Kidney glomerular epithelial cell (primary cell): ENCODE results near the gene TTC13.
A peak's percentile ranks its signal among the peaks of the same experiment; 100 is the strongest.

Experiments
- DNase-seq: peaks from one replicate; lab custom pipeline; 2025; lab: John Stamatoyannopoulos, UW

TTC13 gene

DNA sequence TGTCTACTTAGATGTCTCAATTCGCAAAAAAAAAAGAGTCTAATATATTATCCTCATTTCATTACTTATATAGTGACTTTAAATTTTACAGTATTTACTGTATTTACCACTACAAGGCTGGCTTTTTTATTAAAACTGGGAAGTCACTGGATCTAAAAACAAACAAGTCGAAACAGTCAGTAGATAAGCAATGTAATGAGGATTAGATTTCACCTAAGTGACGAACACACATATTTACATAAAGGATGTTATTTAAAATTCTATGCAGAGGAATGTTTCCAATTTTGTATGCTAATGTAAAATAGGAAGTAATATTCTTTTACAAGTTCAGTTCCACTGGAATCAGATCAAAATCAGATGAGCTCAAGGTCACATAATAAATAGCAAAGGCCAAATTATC is 28.3 kb downstream of the TTC13 start:
- no peak for DNase-seq

DNA sequence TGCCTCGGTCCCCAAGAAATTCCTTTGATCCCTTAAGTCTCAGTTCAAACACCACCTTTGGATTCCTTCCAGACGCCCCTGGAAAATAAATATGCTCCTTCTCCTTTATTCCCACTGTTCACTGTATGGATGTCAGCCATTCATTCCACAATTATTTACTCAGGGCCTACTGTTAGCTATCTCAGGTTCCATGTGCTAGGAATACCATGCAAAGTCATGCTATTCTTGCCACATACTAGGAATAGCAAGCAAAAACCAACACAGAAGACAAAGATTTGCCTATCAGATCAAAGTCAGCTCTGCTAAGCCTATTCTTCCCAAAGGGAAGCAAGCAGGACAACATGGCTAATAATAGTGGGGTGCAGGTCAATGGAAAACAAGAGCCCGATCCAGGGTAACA is 29.8 kb downstream of the TTC13 start:
- DNase-seq = no peak

DNA sequence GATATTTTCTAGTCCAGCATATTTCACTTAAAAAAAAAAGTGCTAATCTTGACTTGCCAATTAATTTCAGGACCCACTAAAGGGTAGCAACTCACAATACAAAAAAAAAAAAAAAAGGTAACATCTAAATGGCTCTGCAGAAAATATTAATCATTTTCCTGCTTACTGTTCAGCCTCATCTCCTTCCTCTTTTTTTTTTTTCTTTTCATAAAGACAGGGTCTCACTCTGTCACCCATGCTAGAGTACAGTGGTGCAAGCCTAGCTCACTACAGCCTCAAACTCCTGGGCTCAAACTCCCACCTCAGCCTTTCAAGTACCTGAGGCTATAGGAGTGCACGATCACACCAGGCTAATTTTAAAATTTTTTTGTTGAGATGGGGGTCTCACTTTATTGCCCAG is 30.4 kb downstream of the TTC13 start:
- no peak for DNase-seq

DNA sequence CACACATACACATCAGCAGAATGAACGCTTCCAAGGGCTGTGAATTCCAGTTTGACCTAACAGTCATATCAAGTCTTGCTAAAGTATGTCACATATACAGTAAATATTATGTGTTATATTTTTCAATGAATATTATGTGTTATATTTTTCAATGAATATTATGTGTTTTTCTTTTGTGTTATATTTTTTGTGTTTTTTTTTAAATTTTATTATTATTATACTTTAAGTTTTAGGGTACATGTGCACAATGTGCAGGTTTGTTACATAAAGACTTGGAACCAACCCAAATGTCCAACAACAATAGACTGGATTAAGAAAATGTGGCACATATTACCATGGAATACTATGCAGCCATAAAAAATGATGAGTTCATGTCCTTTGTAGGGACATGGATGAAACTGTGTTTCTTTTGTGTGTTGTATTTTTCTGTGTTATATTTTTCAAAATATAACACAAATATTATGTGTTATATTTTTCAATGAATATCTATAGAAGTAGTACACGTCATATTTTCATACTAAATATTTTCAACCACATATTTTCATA is 35.5 kb downstream of the TTC13 start:
- no peak for DNase-seq

DNA sequence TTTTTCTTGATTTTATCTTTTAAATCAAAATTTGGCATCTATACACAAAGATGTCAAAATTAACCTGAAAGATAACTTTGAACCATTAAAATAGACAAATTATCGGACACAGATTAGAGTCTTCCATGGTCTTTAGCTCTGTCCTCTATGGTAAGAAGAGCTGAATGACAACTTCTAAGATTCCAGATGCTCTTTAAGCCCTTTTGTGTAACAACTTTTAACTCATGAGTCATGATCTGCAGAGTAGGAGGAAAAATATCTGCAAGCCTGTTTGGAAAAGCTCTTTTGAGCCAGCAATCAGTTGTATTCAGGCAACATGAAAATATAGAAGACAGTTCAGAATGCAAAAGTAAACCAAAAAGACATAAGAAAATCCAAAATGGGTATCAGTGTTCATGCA is 37.8 kb downstream of the TTC13 start:
- DNase-seq = no peak

DNA sequence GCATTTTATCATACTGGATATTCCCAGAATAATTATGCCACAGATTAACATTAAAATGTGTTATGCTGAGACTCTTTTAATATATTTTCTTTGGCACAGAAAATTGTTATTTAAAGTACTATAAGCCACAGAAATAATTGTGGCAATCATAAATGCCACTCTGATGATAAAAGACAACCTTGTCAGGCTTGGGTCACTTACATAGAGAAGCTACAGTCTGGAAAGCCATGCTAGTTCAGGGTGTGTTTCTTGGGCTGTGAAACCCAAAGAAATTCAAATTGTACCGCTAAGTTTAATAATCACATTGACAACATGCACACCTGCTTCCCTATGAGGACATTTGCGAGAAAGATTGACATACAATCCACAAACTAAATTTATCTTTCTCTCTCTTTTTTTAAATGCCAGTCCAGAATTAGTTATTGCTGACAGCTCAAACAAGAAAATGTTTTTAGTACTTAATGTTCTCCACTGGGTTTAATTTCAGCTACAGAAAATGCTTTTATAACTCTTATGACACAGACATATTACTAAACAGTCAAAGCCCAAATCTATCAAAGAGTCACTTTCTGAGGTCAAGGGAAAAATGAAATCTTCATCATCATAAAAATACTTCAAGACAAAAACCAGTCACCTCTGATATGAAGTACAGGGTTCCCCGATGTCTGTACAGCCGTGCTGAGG is 38.7 kb downstream of the TTC13 start:
- no peak for DNase-seq

DNA sequence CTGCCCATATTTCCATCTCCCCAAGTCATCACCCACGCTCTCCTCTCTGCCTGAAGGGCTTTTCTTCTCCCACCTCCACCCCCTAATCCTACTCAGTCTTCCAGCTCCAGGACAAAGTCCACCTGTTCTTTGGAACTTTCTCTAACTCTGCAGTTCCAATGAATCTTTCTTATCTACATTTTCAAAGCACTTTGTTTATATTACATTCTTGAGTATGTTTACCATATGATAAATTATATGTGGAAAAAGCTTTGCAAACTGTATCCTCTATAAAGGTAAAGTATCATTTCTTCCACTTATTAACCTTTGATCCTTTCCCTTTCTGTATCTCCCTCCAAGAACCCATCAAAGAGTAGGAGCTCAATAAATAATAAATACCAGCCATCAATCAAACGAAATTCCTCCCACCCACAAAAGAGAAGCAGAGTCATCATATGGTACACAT is 39.7 kb downstream of the TTC13 start:
- DNase-seq = no peak

DNA sequence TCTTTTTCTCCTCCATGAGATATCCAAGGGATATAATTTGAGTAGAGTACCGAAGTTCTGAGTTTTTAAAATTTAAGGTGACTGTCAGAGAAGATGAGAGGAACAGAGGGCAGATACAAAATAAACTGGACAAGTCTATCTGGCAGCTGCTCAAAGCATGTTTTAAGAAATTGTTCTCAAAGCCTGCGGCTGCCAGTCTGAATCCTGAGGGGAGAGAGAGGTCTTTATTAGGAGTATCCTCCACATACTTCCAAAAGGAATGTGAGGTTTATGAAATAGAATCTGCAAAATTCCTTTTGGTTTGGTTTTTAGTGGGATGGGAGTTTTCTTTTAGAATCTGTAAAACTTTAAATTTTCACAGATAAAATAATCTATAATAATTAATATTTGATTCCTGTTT is 41.3 kb downstream of the TTC13 start:
- DNase-seq = no peak

DNA sequence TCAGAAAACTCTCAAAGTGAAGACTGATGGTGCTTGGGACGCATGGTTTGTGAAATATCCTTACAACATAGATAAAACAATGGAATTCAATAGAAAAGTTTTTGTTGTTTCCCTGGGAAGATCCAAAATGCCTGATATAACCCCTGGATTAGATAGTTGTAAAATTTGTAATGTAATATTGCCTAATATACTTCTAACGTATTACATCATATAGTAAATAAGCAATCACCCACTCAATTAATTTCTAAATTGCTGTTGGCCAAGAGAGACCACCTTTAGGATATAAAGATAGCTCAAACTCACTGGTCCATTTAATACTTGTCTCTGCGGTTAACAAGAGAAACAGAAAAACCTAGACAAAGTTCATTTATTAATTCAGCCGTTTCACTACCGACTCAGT is 42.2 kb downstream of the TTC13 start:
- no peak for DNase-seq

DNA sequence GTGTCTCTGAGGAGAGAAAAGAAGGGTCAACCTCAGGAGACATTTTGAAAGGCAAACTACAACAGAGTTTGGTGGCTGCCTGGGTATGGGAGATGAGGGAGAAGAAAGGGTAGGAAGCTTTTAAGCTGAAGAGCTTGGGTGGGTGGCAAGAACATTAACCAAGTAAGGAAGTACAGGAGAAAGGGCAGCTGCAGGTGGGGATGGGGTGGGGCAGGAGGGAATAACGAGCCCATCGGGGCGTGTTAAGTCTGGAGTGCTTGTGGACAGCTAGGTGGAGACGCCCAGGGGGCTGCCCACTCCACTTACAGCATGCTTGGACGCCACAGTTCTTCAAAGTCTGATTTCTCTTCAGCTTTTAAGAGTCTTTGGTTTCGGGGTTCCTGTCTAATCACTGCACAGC is 42.8 kb downstream of the TTC13 start:
- DNase-seq = no peak

DNA sequence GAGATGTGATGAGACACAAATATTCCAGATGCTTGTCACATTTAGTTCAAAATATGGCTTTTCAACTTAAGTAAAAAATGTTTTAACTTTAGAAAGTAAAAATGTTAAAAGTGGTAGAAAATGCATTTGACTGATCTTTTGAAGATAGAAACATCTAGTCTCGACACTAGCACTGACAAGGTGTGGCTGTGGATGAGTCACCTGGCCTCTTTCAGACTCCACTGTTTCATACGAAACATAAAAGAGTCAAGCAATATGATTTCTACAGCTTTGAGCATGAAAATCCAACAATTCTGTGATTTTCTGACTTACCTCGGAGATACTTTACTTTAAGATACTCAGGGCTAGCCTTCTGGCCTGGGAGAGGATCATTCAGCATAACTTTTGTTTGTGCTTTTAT is 47.7 kb downstream of the TTC13 start:
- no peak for DNase-seq

DNA sequence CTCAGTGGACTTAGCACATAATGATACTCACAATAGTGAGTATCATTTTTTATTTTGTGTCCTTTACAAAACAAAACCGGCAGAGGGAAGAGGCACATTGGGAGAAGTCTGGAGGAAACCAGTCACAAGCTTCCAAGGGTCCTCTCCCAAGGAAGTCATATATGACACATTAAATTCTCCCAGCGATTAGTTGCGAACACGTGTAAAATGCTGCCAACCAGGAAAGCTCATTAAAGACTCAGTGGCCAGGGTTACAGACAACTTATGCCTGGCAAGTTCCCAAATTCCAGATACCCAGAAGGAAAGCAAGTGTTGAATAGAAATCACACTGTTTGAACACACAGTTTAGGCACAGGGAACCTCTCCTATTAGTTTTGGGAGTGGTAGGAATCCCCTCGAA is 52.5 kb downstream of the TTC13 start:
- DNase-seq = no peak

DNA sequence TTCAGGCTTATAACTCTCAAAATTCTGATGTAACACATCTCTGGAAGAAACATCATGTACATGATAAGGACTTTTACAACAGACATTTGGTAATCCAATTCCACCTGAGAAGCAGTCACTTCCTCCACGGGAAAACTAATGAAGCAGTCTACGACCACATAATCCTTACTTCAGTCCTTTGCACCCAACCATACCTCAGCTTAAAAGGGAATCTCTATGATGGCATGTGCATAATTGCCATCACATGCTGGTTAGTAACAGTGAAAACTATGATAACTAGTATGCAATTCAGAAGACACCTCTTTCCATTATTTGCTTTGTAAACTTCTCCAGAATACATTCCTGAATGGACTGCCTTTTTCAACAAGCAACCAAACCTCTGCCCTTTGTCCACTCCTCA is 53.1 kb downstream of the TTC13 start:
- no peak for DNase-seq

DNA sequence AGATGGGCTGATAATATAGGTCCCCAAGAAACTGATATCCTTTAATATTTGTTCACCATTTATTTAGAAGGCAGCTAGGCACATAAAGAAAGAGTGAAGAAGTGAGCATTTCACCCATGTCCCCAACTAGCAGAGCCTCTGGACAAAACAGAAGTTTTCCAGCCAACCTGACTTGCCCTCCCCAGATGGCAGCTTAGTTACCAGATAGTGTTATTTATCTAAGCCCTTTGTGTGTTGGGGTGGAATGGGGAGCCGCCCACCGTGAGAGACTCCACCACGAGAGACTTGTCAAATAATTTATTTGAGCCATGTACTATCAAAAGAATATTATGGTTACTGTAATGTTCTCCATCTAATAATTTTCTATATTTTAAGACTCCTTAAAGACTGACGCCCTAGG is 55.5 kb downstream of the TTC13 start:
- DNase-seq = no peak

DNA sequence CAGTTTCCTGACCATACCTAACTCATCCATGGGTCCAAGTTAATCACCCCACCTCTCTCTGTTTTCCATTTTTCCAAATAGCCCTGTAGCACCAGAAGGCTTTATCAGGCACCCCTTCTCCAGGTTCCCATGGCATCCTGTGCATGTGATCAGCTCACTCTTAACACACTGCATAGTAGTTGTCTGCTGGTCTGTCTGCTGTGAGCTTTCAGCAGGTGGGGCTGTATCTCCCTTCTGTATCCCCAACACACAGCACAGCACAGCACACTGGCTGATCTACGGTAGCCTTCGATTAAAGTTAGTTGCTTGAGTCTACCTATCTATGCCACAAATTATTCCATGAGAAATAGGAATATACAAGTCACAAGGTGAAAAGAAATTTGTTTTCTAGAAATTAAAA is 56.0 kb downstream of the TTC13 start:
- DNase-seq = no peak

DNA sequence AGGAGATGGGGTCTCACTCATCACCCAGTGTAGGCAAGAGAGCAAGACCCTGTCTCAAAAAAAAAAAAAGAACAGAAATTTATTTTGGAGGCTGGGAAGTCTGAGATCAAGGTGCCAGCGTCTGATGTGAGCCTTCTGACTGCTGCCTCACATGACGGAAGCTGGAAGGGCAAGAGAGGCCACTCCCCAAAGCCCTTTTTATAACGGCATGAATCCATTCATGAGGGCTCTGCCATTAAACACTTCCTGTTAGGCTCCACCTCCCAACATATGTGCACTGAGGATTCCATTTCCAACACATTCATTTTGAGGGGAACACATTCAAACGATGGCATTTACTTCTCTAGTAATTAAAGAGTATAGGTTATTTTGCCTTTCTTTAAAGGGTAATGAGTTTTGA is 59.5 kb downstream of the TTC13 start:
- DNase-seq = no peak

DNA sequence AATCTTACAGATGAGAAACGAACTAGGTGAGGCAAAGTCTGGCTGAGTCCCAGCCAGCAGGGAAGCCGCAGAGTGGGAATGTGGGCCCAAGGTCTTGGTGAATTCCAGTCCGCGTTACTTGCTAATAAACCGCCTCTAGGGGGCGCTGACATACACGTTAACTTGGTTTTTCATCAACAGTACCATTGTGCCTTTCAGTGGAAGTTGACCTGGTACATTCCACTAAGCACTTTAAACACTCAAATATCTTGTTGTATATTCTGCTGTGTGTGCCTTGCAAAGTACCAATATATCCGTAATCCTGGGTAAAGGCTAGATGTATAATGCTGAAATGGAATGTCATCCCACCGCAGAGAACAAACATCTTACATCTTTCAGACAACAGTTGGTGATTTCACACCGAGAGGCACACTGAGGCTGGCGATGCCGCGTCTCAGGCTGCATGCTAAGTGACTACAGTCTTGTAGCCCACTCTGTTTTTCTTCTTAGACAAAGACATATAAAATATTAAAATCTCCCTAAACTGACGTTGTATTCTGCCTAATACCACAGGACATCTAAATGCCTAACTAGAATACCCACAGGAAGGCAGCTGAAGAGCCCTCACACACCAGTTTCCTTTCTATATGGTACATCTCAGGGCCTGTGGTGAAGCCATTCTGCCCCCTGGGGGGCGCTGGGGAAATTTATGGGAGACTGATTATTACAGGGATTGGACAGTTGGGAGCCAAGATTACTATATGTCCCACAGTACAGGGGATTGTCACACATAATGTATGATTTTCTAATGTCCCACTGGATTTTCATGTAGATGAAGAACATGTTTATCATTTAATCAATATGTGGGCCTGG is 61.2 kb downstream of the TTC13 start:
- peak; percentile 39 for DNase-seq

DNA sequence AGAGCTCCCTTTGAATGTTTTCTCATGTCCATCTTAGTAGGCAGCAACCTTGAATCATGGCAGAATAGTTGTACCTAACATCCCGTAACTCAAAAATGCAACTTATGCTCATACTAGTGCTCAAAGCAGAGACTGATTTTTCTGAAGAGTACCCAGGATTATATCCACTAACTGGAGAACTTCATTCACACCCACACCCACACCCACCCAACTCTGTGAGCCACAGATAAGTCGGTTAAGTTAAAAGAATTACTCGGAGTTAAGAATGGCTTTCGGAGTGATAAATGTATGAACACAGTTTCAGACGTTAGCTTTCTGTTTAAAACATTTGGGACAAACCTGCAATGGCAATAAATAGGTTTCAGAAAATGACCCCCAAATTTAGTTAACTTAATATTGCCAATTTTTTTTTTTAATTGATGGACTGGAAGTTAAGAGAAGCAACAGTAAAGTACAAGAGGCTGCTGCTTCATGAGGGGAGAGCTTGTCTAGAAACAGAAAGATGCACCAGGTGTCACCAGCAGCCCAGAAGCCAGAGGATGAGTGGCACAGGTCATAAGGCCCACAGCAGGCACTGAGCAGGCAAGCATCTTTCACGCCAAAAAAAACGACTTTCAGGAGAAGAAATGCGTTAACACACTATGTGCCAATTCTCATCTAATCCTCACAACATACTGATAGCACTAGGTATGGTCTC is 61.9 kb downstream of the TTC13 start:
- no peak for DNase-seq

DNA sequence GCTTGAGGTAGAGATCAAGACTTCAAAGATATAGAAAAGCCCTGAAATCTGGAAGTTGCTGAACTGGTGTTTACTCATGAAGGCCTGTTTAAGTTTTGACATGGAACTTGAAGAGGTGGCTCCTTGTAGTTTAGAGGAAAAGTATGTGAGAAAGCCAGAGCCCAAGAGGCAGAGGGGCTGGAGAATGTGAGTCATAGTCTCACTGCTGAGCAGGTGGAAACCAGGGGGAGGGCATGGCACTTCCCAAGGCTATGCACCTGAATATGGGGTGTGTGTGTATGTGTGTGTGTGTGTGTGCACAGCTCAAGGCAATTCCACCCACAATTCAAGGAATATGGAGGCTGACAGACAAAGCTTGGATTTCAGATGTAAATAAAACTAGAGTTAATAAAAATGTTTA is 63.6 kb downstream of the TTC13 start:
- DNase-seq = no peak

DNA sequence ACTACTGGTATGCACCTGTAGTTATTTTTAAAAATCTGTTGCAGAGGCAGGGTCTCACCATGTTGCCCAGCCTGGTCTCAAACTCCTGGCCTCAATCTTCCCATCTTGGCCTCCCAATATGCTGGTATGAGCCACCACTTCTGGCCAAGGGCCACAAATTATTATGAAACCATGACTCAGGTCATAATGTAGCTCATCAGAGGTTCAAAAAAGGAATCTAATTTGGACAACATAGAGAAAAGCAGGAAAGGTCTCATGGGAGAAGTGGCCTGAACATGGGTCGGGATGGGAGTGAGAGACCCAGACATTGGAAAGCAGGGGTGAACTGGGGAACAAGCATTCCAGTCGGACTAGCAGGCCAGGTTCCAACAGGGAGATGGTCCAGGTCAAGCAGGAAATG is 65.2 kb downstream of the TTC13 start:
- no peak for DNase-seq

DNA sequence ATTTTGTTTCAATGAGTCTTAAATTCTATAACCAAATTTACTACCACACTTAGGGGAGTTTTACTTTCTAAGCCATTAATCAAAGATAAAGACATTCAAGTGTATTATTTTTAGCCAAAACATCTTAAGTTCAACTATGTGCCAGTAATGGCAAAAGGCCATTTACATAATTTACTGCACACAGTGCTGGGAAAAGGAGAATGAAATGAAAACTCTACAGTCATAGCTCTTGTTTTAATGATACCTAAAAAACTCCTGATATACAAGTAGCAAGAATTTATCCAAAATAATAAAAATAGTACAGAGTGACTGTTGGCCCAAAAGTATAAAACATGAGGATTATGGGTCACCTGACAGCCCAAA is 67.9 kb downstream of the TTC13 start:
- DNase-seq = no peak

DNA sequence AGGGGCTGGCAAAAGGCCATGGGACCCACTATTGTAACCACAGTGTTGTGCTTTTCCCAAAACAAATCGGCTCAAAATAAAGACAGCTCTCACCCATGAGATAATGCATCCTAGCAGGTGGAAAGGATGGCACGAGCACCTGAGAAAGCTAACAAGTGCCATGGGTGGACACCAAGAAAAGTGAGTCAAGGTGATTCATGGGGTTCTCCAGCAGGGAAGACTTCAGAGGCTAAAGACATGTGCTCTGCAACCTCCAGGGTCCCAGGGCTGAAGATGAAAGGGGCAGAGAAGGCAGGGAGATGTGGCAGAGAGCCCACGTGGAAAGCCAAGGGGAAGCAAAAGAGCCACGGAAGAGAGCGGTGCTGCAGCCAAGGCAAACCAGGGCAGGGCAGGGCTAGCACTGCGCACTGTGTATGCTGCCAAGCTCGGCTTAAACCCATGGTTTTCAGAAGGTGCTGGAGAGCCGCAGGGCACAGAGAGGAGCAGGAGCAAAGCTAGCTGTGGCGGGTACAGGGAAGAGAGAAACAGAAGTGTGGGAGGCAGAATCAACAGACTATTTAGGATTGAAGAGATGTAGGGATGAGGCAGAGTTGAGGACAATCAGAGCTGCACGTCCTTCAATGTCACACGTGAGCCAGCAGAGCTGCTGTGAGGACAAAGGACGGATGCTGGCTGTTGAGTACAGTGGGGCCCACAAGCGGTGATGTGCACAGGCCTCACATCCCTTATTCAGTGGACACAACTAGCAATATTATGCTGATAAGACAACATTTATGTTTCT is 68.5 kb downstream of the TTC13 start:
- no peak for DNase-seq
